Fibroblast of pulmonary artery (primary cell): ENCODE results near the gene KAT5.
"Not testable (repeated sequence)": the region's sequence is repeated elsewhere in the genome, so short reads cannot be mapped to it uniquely, and the experiment has no call there.

Experiments
- DNase-seq: peaks from one replicate; pipeline ENCODE4 v3.0.0-alpha.2; 2010; ENCODE audit warnings: low read depth
- H3K4me3 ChIP-seq: replicated peaks from 2 replicates; pipeline ENCODE4 v1.5.1; 2011; ENCODE audit warnings: low read depth, mild to moderate bottlenecking, control low read depth, low read length, moderate library complexity
- CTCF ChIP-seq: IDR thresholded peaks from 2 replicates; pipeline ENCODE4 v1.5.1; 2011; ENCODE audit warnings: mild to moderate bottlenecking, control low read depth, low read length, inconsistent platforms; ENCODE audit errors: missing control alignments

KAT5 gene

GRCh38 chr11:65685981-65686380 is 26.1 kb upstream of the KAT5 start:
- no peak for TF ChIP-seq CTCF
- no peak overlapping the region for H3K4me3 ChIP-seq
- no peak for DNase-seq

GRCh38 chr11:65691847-65692246 is 20.2 kb upstream of the KAT5 start:
- not testable (repeated sequence) for DNase-seq, H3K4me3 ChIP-seq

- DNase-seq, result no peak
- H3K4me3 ChIP-seq, result no peak overlapping the region
- no peak for TF ChIP-seq CTCF
These were observed 19.7 kb upstream of the KAT5 start for GRCh38 chr11:65692367-65692766.

GRCh38 chr11:65695459-65696241 is 16.4 kb upstream of the KAT5 start:
- TF ChIP-seq CTCF, result no peak
- peak; percentile 80 for DNase-seq
- H3K4me3 ChIP-seq, result no peak overlapping the region

GRCh38 chr11:65696802-65697552 is 15.1 kb upstream of the KAT5 start:
- DNase-seq, result no peak
- H3K4me3 ChIP-seq, result no peak overlapping the region
- TF ChIP-seq CTCF, result no peak

- TF ChIP-seq CTCF, result no peak
- H3K4me3 ChIP-seq, result no peak overlapping the region
- DNase-seq, result peak; percentile 64
These were observed 13.8 kb upstream of the KAT5 start for GRCh38 chr11:65698205-65698604.

GRCh38 chr11:65699306-65699705 is 12.7 kb upstream of the KAT5 start:
- H3K4me3 ChIP-seq, result no peak overlapping the region
- no peak for DNase-seq

More at GRCh38 chr11:65699306-65699705, 12.7 kb upstream of the KAT5 start:
- no peak for TF ChIP-seq CTCF
